ENCODE results near the gene ABLIM2. TPM values are rescaled to one million over a fixed set of nuclear protein-coding genes. Genes with fewer than 3 reads are reported as not detected.

Gene ABLIM2
- total RNA-seq, 5 donors from 2014 or later (not counting 1 experiment from before 2014, with no cell fraction given), result 2.6 to 7.0 (median 5.5) TPM

GRCh38 chr4:8152865-8153257 is 5.8 kb downstream of the ABLIM2 start:
- peaks cover 0 to 7% of the 10 kb centered on the region in 2 experiments for H3K4me1 ChIP-seq (ENCODE audit: control insufficient read depth in 1 of 2, extremely low read depth in 1 of 2, insufficient read depth in 2 of 2, low read length in 2 of 2)
- peaks cover 0 to 17% of the 10 kb centered on the region in 2 experiments for H3K27me3 ChIP-seq (replicated peaks in 1 of 2; ENCODE audit: control insufficient read depth in 2 of 2, extremely low read depth in 1 of 2, insufficient read depth in 2 of 2, low read length in 1 of 2)
- Mint-ChIP-seq H3K27ac (no peak overlapping the region), H3K9me3 (no peaks in the 10 kb centered on the region), H3K4me3 (no peak overlapping the region), H3K27me3 (peaks cover 0 to 4% of the 10 kb centered on the region in 2 donors), H3K4me1 (peaks cover 0 to 4% (median 4%) of the 10 kb centered on the region in 3 donors), H3K36me3 (peaks cover 3% of the 10 kb centered on the region)
- no peak overlapping the region for H3K4me3 ChIP-seq (ENCODE audit: control insufficient read depth in 1 of 2, extremely low read depth in 1 of 2, low read length in 1 of 2)
- no peak overlapping the region for H3K27ac ChIP-seq (ENCODE audit: low read length)
- no peaks in the 10 kb centered on the region for H3K9me3 ChIP-seq
- 69% methylated on average over 5 of the region's 6 CpGs for WGBS (ENCODE audit: insufficient coverage)
- DNase-seq (no peak), ATAC-seq (replicated peaks in 1 of 4) (no peak)
- ChIA-PET POLR2A (interaction anchor here in 1 of 2 donors (0.5 kb wide), 1 partner anchor 10 kb away, joined by 5 read pairs; no protein-coding TSS in a partner anchor), CTCF (no interaction called here)
- no peaks in the 10 kb centered on the region for H3K36me3 ChIP-seq (ENCODE audit: control insufficient read depth in 2 of 2, extremely low read depth in 1 of 2, insufficient read depth in 1 of 2, low read length in 1 of 2)

GRCh38 chr4:8152090-8152864 is 6.3 kb downstream of the ABLIM2 start:
- no peak overlapping the region for H3K4me3 ChIP-seq (ENCODE audit: control insufficient read depth in 1 of 2, extremely low read depth in 1 of 2, low read length in 1 of 2)
- Mint-ChIP-seq H3K4me1 (peaks cover 0 to under 1% (median 0%) of the 10 kb centered on the region in 3 donors), H3K27me3 (peaks cover 2% of the 10 kb centered on the region in 2 donors), H3K4me3 (no peak overlapping the region), H3K36me3 (peaks cover 3% of the 10 kb centered on the region), H3K27ac (no peak overlapping the region), H3K9me3 (no peaks in the 10 kb centered on the region)
- POLR2A ChIA-PET, result interaction anchor here in 1 of 2 donors (0.5 kb wide), 1 partner anchor 10 kb away, joined by 5 read pairs; no protein-coding TSS in a partner anchor
- H3K9me3 ChIP-seq, result no peaks in the 10 kb centered on the region
- CTCF ChIA-PET, result no interaction called here
- WGBS (ENCODE audit: insufficient coverage), result 89% methylated on average over 37 of the region's 39 CpGs
- H3K27me3 ChIP-seq (replicated peaks in 1 of 2; ENCODE audit: control insufficient read depth in 2 of 2, extremely low read depth in 1 of 2, insufficient read depth in 2 of 2, low read length in 1 of 2), result peaks cover 0 to 14% of the 10 kb centered on the region in 2 experiments
- DNase-seq, result no peak
- H3K27ac ChIP-seq (ENCODE audit: low read length), result no peak overlapping the region
- peaks cover 0 to 1% of the 10 kb centered on the region in 2 experiments for H3K4me1 ChIP-seq (ENCODE audit: control insufficient read depth in 1 of 2, extremely low read depth in 1 of 2, insufficient read depth in 2 of 2, low read length in 2 of 2)
- no peaks in the 10 kb centered on the region for H3K36me3 ChIP-seq (ENCODE audit: control insufficient read depth in 2 of 2, extremely low read depth in 1 of 2, insufficient read depth in 1 of 2, low read length in 1 of 2)
- no peak for ATAC-seq (replicated peaks in 1 of 4)

- Histone ChIP-seq H3K27me3 (replicated peaks in 1 of 2; ENCODE audit: control insufficient read depth in 2 of 2, extremely low read depth in 1 of 2, insufficient read depth in 2 of 2, low read length in 1 of 2) (peaks cover 2 to 3% of the 10 kb centered on the region in 2 experiments), H3K4me3 (ENCODE audit: control insufficient read depth in 1 of 2, extremely low read depth in 1 of 2, low read length in 1 of 2) (no peak overlapping the region), H3K4me1 (ENCODE audit: control insufficient read depth in 1 of 2, extremely low read depth in 1 of 2, insufficient read depth in 2 of 2, low read length in 2 of 2) (no peaks in the 10 kb centered on the region), H3K9me3 (no peaks in the 10 kb centered on the region), H3K36me3 (ENCODE audit: control insufficient read depth in 2 of 2, extremely low read depth in 1 of 2, insufficient read depth in 1 of 2, low read length in 1 of 2) (no peaks in the 10 kb centered on the region), H3K27ac (ENCODE audit: low read length) (no peak overlapping the region)
- no peak overlapping the region for H3K4me3 Mint-ChIP-seq
- ChIA-PET CTCF (no interaction called here), POLR2A (no interaction called here)
- whole genome bisulfite sequencing (ENCODE audit: insufficient coverage), result 84% methylated on average over 15 of the region's 15 CpGs
- ATAC-seq (replicated peaks in 1 of 4) (no peak), DNase-seq (no peak)
- peaks cover 3% of the 10 kb centered on the region for H3K36me3 Mint-ChIP-seq
- peaks cover 0 to 3% of the 10 kb centered on the region in 2 donors for H3K27me3 Mint-ChIP-seq
- H3K4me1 Mint-ChIP-seq, result no peaks in the 10 kb centered on the region
- no peak overlapping the region for H3K27ac Mint-ChIP-seq
- H3K9me3 Mint-ChIP-seq, result no peaks in the 10 kb centered on the region
Observed at GRCh38 chr4:8151165-8151650, 7.4 kb downstream of the ABLIM2 start.

GRCh38 chr4:8150152-8151090 is 8.2 kb downstream of the ABLIM2 start:
- DNase-seq, result no peak
- Mint-ChIP-seq H3K4me3 (no peak overlapping the region), H3K9me3 (no peaks in the 10 kb centered on the region), H3K27me3 (peaks cover 3% of the 10 kb centered on the region in 2 donors), H3K36me3 (peaks cover 3% of the 10 kb centered on the region), H3K27ac (no peak overlapping the region), H3K4me1 (no peaks in the 10 kb centered on the region)
- Histone ChIP-seq H3K4me3 (ENCODE audit: control insufficient read depth in 1 of 2, extremely low read depth in 1 of 2, low read length in 1 of 2) (no peak overlapping the region), H3K36me3 (ENCODE audit: control insufficient read depth in 2 of 2, extremely low read depth in 1 of 2, insufficient read depth in 1 of 2, low read length in 1 of 2) (no peaks in the 10 kb centered on the region), H3K9me3 (no peaks in the 10 kb centered on the region), H3K4me1 (ENCODE audit: control insufficient read depth in 1 of 2, extremely low read depth in 1 of 2, insufficient read depth in 2 of 2, low read length in 2 of 2) (no peaks in the 10 kb centered on the region), H3K27me3 (replicated peaks in 1 of 2; ENCODE audit: control insufficient read depth in 2 of 2, extremely low read depth in 1 of 2, insufficient read depth in 2 of 2, low read length in 1 of 2) (peaks cover 2 to 6% of the 10 kb centered on the region in 2 experiments), H3K27ac (ENCODE audit: low read length) (no peak overlapping the region)
- ATAC-seq (replicated peaks in 1 of 4), result no peak
- CTCF ChIA-PET, result no interaction called here
- WGBS (ENCODE audit: insufficient coverage), result 84% methylated on average over 20 of the region's 29 CpGs
- POLR2A ChIA-PET, result no interaction called here

- Mint-ChIP-seq H3K27ac (no peak overlapping the region), H3K9me3 (no peaks in the 10 kb centered on the region), H3K36me3 (peaks cover 3% of the 10 kb centered on the region), H3K4me3 (no peak overlapping the region), H3K27me3 (peaks cover 3% of the 10 kb centered on the region in 2 donors), H3K4me1 (no peaks in the 10 kb centered on the region)
- no peak overlapping the region for H3K4me3 ChIP-seq (ENCODE audit: control insufficient read depth in 1 of 2, extremely low read depth in 1 of 2, low read length in 1 of 2)
- H3K4me1 ChIP-seq (ENCODE audit: control insufficient read depth in 1 of 2, extremely low read depth in 1 of 2, insufficient read depth in 2 of 2, low read length in 2 of 2), result no peaks in the 10 kb centered on the region
- ChIA-PET POLR2A (no interaction called here), CTCF (no interaction called here)
- H3K27ac ChIP-seq (ENCODE audit: low read length), result no peak overlapping the region
- no peaks in the 10 kb centered on the region for H3K36me3 ChIP-seq (ENCODE audit: control insufficient read depth in 2 of 2, extremely low read depth in 1 of 2, insufficient read depth in 1 of 2, low read length in 1 of 2)
- ATAC-seq (replicated peaks in 1 of 4) (no peak), DNase-seq (no peak)
- WGBS (ENCODE audit: insufficient coverage), result 100% methylated on average over 3 of the region's 7 CpGs
- H3K27me3 ChIP-seq (replicated peaks in 1 of 2; ENCODE audit: control insufficient read depth in 2 of 2, extremely low read depth in 1 of 2, insufficient read depth in 2 of 2, low read length in 1 of 2), result peaks cover 2 to 10% of the 10 kb centered on the region in 2 experiments
- H3K9me3 ChIP-seq, result no peaks in the 10 kb centered on the region
Observed at GRCh38 chr4:8149664-8150063, 8.9 kb downstream of the ABLIM2 start.

- Mint-ChIP-seq H3K27me3 (peaks cover 3 to 5% of the 10 kb centered on the region in 2 donors), H3K9me3 (no peaks in the 10 kb centered on the region)
Observed at GRCh38 chr4:8148785-8149435, 9.7 kb downstream of the ABLIM2 start.

More at GRCh38 chr4:8148785-8149435, 9.7 kb downstream of the ABLIM2 start:
- Histone ChIP-seq H3K36me3 (ENCODE audit: control insufficient read depth in 2 of 2, extremely low read depth in 1 of 2, insufficient read depth in 1 of 2, low read length in 1 of 2) (no peaks in the 10 kb centered on the region), H3K27ac (ENCODE audit: low read length) (no peak overlapping the region), H3K9me3 (no peaks in the 10 kb centered on the region), H3K4me1 (ENCODE audit: control insufficient read depth in 1 of 2, extremely low read depth in 1 of 2, insufficient read depth in 2 of 2, low read length in 2 of 2) (no peaks in the 10 kb centered on the region), H3K27me3 (replicated peaks in 1 of 2; ENCODE audit: control insufficient read depth in 2 of 2, extremely low read depth in 1 of 2, insufficient read depth in 2 of 2, low read length in 1 of 2) (peaks cover 5 to 16% of the 10 kb centered on the region in 2 experiments), H3K4me3 (ENCODE audit: control insufficient read depth in 1 of 2, extremely low read depth in 1 of 2, low read length in 1 of 2) (no peak overlapping the region)
- ATAC-seq (replicated peaks in 1 of 4) (no peak), DNase-seq (no peak)
- ChIA-PET CTCF (no interaction called here), POLR2A (no interaction called here)
- Mint-ChIP-seq H3K36me3 (peaks cover 3% of the 10 kb centered on the region), H3K4me1 (no peaks in the 10 kb centered on the region), H3K4me3 (no peak overlapping the region), H3K27ac (no peak overlapping the region)
- WGBS (ENCODE audit: insufficient coverage), result 92% methylated on average over 9 of the region's 14 CpGs
